ENCODE measurements around the gene RAB3C.
"Not testable (repeated sequence)": the region's sequence is repeated elsewhere in the genome, so short reads cannot be mapped to it uniquely, and the experiment has no call there.

DNA sequence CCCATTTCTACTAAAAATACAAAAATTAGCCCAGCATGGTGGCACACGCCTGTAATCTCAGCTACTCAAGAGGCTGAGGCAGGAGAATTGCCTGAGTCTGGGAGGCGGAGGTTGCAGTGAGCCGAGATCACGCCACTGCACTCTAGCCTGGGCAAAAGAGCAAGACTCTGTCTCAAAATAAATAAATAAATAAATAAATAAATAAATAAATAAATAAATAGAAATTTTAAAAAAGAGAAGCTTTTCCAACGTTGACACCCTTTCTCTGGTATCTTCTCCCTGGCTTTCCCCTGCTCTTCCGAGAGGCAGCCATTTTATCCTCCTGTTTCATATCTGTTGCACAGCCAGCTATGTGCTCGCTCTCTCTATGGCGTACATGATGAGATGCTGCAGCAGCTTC, 127.5 kb downstream of the RAB3C start:
- not testable (repeated sequence) for TF ChIP-seq CTCF, POLR2A (IDR thresholded peaks at IDR 0.05)
